ENCODE results near the gene OPRM1. TPM values are rescaled to one million over a fixed set of nuclear protein-coding genes. Genes with fewer than 3 reads are reported as not detected.

The OPRM1 gene
- total and polyA plus RNA-seq, 4 donors, result 0.08 TPM; not detected in 3

DNA sequence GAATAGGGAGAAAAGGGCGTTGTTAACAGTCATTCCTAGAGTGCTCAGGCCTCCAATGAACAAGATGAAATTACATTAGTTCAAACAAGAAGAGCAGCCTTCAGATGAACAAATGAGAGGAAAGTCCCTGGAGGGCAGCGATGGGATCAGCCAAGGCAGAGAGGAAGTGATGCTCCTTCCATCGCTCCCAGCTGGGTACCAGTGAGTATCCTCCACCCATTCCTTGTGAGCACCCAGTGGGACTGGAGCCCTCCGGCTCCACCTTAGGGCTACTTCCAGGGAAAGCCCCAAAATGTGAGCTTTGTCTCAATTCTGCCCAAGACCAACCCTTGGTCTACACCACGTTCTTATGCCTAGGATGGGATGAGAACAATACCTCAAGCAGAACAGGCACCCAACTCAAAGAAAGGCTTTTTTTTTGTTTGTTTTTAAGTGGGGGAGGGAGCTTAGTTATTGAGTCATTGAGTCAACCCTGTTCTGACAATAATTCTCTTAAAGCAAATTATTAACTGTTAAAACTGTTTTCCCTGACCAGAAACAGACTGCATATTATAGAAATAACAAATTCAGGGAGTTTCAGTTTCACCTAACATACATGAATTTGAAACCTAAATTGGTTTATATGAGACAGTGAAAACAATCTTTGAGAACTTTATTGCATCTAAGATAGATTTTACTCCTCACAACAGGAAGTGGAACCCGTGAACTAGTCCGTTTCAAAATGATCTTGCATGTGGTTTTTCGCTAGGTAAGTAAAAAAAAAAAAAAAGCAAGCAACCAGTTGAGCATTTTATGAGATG, 210.7 kb downstream of the OPRM1 start:
- Histone ChIP-seq H3K27me3 (ENCODE audit: control insufficient read depth in 1 of 2, insufficient read depth in 2 of 2, low read length in 1 of 2) (no peaks in the 10 kb centered on the region), H3K4me1 (ENCODE audit: control insufficient read depth in 1 of 2, insufficient read depth in 2 of 2, low read length in 2 of 2) (no peaks in the 10 kb centered on the region), H3K27ac (ENCODE audit: low read depth in 1 of 2, low read length in 2 of 2) (no peak overlapping the region), H3K4me3 (ENCODE audit: low read length in 2 of 2) (no peak overlapping the region), H3K36me3 (ENCODE audit: control insufficient read depth in 1 of 2, insufficient read depth in 2 of 2, low read length in 1 of 2) (no peaks in the 10 kb centered on the region), H3K9me3 (ENCODE audit: control insufficient read depth, low read length) (no peaks in the 10 kb centered on the region)
- WGBS, 2 donors, result 87 to 88% methylated on average over 8 of the region's 8 CpGs
- no peak for DNase-seq
- no peak for ATAC-seq (ENCODE audit: low FRiP score)
- intact Hi-C loops (cut with DNase I), result no loop called here

GRCh38 chr6:154251116-154251515, 212.1 kb downstream of the OPRM1 start:
- no peaks in the 10 kb centered on the region for H3K9me3 ChIP-seq (ENCODE audit: control insufficient read depth, low read length)
- WGBS, 2 donors, result 86 to 87% methylated on average over 4 of the region's 4 CpGs
- DNase-seq, result no peak
- intact Hi-C loops (cut with DNase I), result no loop called here
- H3K27me3 ChIP-seq (ENCODE audit: control insufficient read depth in 1 of 2, insufficient read depth in 2 of 2, low read length in 1 of 2), result no peaks in the 10 kb centered on the region
- no peaks in the 10 kb centered on the region for H3K4me1 ChIP-seq (ENCODE audit: control insufficient read depth in 1 of 2, insufficient read depth in 2 of 2, low read length in 2 of 2)
- no peak for ATAC-seq (ENCODE audit: low FRiP score)
- H3K36me3 ChIP-seq (ENCODE audit: control insufficient read depth in 1 of 2, insufficient read depth in 2 of 2, low read length in 1 of 2), result no peaks in the 10 kb centered on the region
- no peak overlapping the region for H3K27ac ChIP-seq (ENCODE audit: low read depth in 1 of 2, low read length in 2 of 2)
- no peak overlapping the region for H3K4me3 ChIP-seq (ENCODE audit: low read length in 2 of 2)

GRCh38 chr6:154252678-154253077, 213.6 kb downstream of the OPRM1 start:
- no peak for DNase-seq
- no peaks in the 10 kb centered on the region for H3K36me3 ChIP-seq (ENCODE audit: control insufficient read depth in 1 of 2, insufficient read depth in 2 of 2, low read length in 1 of 2)
- no peak overlapping the region for H3K27ac ChIP-seq (ENCODE audit: low read depth in 1 of 2, low read length in 2 of 2)
- no peaks in the 10 kb centered on the region for H3K9me3 ChIP-seq (ENCODE audit: control insufficient read depth, low read length)
- no peak overlapping the region for H3K4me3 ChIP-seq (ENCODE audit: low read length in 2 of 2)
- ATAC-seq (ENCODE audit: low FRiP score), result no peak
- no peaks in the 10 kb centered on the region for H3K27me3 ChIP-seq (ENCODE audit: control insufficient read depth in 1 of 2, insufficient read depth in 2 of 2, low read length in 1 of 2)
- 65 to 83% methylated on average over 3 of the region's 3 CpGs for WGBS, 2 donors
- H3K4me1 ChIP-seq (ENCODE audit: control insufficient read depth in 1 of 2, insufficient read depth in 2 of 2, low read length in 2 of 2), result no peaks in the 10 kb centered on the region
- intact Hi-C loops (cut with DNase I), result no loop called here

DNA sequence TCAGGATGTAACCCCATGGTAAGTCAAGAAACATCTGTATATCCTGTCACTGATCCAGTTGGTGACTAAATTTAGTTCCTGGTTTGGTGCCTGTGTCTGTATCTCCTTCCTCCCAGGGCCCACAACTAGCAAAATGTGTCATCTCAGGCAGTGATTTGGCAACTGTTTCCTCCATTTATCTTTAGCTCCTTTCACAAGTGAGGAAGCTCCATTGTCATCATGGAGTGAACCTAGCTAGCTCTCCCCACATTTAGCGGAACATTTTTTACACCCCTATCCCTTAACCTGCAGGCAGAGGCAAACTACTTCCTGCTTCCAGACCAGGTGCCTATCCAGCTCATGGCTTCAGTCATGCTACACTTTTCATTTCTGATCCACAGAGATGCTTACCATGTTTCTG, 218.0 kb downstream of the OPRM1 start:
- H3K4me3 ChIP-seq (ENCODE audit: low read length in 2 of 2), result no peak overlapping the region
- no peaks in the 10 kb centered on the region for H3K4me1 ChIP-seq (ENCODE audit: control insufficient read depth in 1 of 2, insufficient read depth in 2 of 2, low read length in 2 of 2)
- H3K36me3 ChIP-seq (ENCODE audit: control insufficient read depth in 1 of 2, insufficient read depth in 2 of 2, low read length in 1 of 2), result no peaks in the 10 kb centered on the region
- intact Hi-C loops (cut with DNase I), result no loop called here
- ATAC-seq (ENCODE audit: low FRiP score), result no peak
- H3K9me3 ChIP-seq (ENCODE audit: control insufficient read depth, low read length), result no peaks in the 10 kb centered on the region
- 91% methylated on average over 1 of the region's 1 CpG for WGBS, 2 donors
- no peak overlapping the region for H3K27ac ChIP-seq (ENCODE audit: low read depth in 1 of 2, low read length in 2 of 2)
- H3K27me3 ChIP-seq (ENCODE audit: control insufficient read depth in 1 of 2, insufficient read depth in 2 of 2, low read length in 1 of 2), result no peaks in the 10 kb centered on the region
- DNase-seq, result no peak

- intact Hi-C loops (cut with DNase I), result no loop called here
- no peaks in the 10 kb centered on the region for H3K9me3 ChIP-seq (ENCODE audit: control insufficient read depth, low read length)
- H3K4me3 ChIP-seq (ENCODE audit: low read length in 2 of 2), result no peak overlapping the region
- H3K27ac ChIP-seq (ENCODE audit: low read depth in 1 of 2, low read length in 2 of 2), result no peak overlapping the region
- H3K36me3 ChIP-seq (ENCODE audit: control insufficient read depth in 1 of 2, insufficient read depth in 2 of 2, low read length in 1 of 2), result no peaks in the 10 kb centered on the region
- no peak for ATAC-seq (ENCODE audit: low FRiP score)
- WGBS, 2 donors, result 82 to 92% methylated on average over 4 of the region's 4 CpGs
- H3K4me1 ChIP-seq (ENCODE audit: control insufficient read depth in 1 of 2, insufficient read depth in 2 of 2, low read length in 2 of 2), result no peaks in the 10 kb centered on the region
- DNase-seq, result no peak
- H3K27me3 ChIP-seq (ENCODE audit: control insufficient read depth in 1 of 2, insufficient read depth in 2 of 2, low read length in 1 of 2), result no peaks in the 10 kb centered on the region
These were observed 219.2 kb downstream of the OPRM1 start for GRCh38 chr6:154258064-154258757.

GRCh38 chr6:154261688-154262397, 222.8 kb downstream of the OPRM1 start:
- Histone ChIP-seq H3K27ac (ENCODE audit: low read depth in 1 of 2, low read length in 2 of 2) (no peak overlapping the region), H3K9me3 (ENCODE audit: control insufficient read depth, low read length) (no peaks in the 10 kb centered on the region), H3K4me3 (ENCODE audit: low read length in 2 of 2) (no peak overlapping the region), H3K27me3 (ENCODE audit: control insufficient read depth in 1 of 2, insufficient read depth in 2 of 2, low read length in 1 of 2) (no peaks in the 10 kb centered on the region), H3K4me1 (ENCODE audit: control insufficient read depth in 1 of 2, insufficient read depth in 2 of 2, low read length in 2 of 2) (no peaks in the 10 kb centered on the region), H3K36me3 (ENCODE audit: control insufficient read depth in 1 of 2, insufficient read depth in 2 of 2, low read length in 1 of 2) (no peaks in the 10 kb centered on the region)
- DNase-seq (no peak), ATAC-seq (ENCODE audit: low FRiP score) (no peak)
- intact Hi-C loops (cut with DNase I), result no loop called here
- WGBS, 2 donors, result 87 to 89% methylated on average over 7 of the region's 7 CpGs

GRCh38 chr6:154266560-154267099, 227.6 kb downstream of the OPRM1 start:
- intact Hi-C loops (cut with DNase I), result no loop called here
- H3K27ac ChIP-seq (ENCODE audit: low read depth in 1 of 2, low read length in 2 of 2), result no peak overlapping the region
- H3K36me3 ChIP-seq (ENCODE audit: control insufficient read depth in 1 of 2, insufficient read depth in 2 of 2, low read length in 1 of 2), result no peaks in the 10 kb centered on the region
- ATAC-seq (ENCODE audit: low FRiP score) (no peak), DNase-seq (no peak)
- H3K27me3 ChIP-seq (ENCODE audit: control insufficient read depth in 1 of 2, insufficient read depth in 2 of 2, low read length in 1 of 2), result no peaks in the 10 kb centered on the region
- no peaks in the 10 kb centered on the region for H3K4me1 ChIP-seq (ENCODE audit: control insufficient read depth in 1 of 2, insufficient read depth in 2 of 2, low read length in 2 of 2)
- H3K4me3 ChIP-seq (ENCODE audit: low read length in 2 of 2), result no peak overlapping the region
- H3K9me3 ChIP-seq (ENCODE audit: control insufficient read depth, low read length), result no peaks in the 10 kb centered on the region

- ATAC-seq (ENCODE audit: low FRiP score), result no peak
- intact Hi-C loops (cut with DNase I), result no loop called here
- 90 to 92% methylated on average over 3 of the region's 3 CpGs for WGBS, 2 donors
- H3K4me3 ChIP-seq (ENCODE audit: low read length in 2 of 2), result no peak overlapping the region
- no peak for DNase-seq
- H3K27me3 ChIP-seq (ENCODE audit: control insufficient read depth in 1 of 2, insufficient read depth in 2 of 2, low read length in 1 of 2), result no peaks in the 10 kb centered on the region
- no peaks in the 10 kb centered on the region for H3K36me3 ChIP-seq (ENCODE audit: control insufficient read depth in 1 of 2, insufficient read depth in 2 of 2, low read length in 1 of 2)
- H3K27ac ChIP-seq (ENCODE audit: low read depth in 1 of 2, low read length in 2 of 2), result no peak overlapping the region
- H3K9me3 ChIP-seq (ENCODE audit: control insufficient read depth, low read length), result no peaks in the 10 kb centered on the region
- H3K4me1 ChIP-seq (ENCODE audit: control insufficient read depth in 1 of 2, insufficient read depth in 2 of 2, low read length in 2 of 2), result no peaks in the 10 kb centered on the region
These were observed 228.6 kb downstream of the OPRM1 start for GRCh38 chr6:154267508-154268106.
